Stimulated activated CD8-positive, alpha-beta memory T cell treated with anti-CD3 and anti-CD28 coated beads, Interleukin-12 subunit alpha, Interleukin-12 subunit beta, amount 100 ng/mL, for 24 hours (primary cell): ENCODE measurements around the gene MAP10.
"Not testable (repeated sequence)": the region's sequence is repeated elsewhere in the genome, so short reads cannot be mapped to it uniquely, and the experiment has no call there.

Source experiments
- DNase-seq: peaks from one replicate; pipeline ENCODE4 v3.0.0-alpha.2; 2020; ENCODE audit errors: extremely low read depth

MAP10 gene, protein sequence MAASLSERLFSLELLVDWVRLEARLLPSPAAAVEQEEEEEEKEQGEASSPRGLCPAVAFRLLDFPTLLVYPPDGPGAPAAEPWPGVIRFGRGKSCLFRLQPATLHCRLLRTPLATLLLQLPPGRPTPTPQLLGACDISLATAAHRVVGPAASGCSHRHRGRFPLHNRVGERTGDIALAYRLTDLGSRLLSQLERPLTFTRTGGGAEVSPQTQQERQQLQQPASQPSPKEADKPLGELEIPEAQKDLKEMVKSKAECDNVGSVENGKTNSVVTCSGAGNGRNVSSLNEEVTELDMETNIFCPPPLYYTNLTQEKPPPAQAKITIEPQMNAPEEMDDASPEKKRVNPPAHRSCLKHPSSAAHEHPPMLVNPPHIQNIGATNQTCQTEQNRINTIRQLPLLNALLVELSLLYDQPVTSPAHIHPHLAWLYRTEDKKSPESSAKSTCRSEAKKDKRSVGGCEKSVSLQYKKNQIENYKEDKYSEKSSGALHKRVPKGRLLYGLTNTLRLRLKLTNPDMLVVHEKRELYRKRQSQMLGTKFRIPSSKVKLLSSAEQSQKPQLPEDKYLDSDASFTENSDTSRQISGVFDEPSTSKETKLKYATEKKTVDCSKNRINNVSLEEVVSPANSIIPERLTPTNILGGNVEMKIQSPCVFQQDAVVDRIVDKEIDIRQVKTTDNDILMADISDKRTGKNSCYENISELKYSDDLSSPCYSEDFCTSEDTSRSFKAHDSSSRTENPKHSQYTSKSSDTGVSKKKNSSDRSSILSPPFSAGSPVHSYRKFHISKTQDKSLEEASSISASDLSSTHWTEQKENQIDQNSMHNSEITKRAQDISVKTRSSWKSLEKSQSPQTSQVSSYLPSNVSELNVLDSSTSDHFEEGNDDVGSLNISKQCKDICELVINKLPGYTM

DNA sequence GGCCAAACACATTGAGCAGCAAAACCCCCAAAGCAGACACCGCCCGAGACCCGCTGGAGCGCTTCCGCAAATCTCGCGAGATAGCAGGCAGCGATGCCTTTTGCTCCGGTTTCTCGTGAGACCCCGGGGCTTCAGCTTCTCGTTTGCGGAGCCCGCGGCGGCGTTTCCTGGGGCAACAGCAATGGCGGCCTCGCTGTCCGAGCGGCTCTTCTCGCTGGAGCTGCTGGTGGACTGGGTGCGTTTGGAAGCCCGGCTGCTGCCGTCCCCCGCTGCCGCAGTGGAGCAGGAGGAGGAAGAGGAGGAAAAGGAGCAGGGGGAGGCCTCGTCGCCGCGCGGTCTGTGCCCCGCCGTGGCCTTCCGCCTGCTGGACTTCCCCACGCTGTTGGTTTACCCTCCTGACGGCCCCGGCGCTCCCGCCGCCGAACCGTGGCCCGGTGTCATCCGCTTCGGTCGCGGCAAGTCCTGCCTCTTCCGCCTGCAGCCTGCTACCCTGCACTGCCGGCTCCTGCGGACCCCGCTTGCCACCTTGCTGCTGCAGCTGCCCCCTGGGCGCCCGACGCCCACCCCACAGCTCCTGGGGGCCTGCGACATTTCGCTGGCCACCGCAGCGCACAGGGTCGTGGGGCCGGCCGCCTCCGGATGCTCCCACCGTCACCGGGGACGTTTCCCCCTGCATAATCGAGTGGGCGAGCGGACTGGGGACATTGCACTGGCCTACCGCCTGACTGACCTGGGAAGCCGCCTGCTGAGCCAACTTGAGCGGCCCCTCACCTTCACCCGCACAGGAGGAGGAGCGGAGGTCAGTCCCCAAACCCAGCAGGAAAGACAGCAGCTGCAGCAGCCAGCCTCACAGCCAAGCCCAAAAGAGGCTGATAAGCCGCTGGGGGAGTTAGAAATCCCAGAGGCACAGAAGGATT is at the start of gene MAP10:
MAP10 (plus strand) TSS at position 148 of the 917 bp plus-strand sequence; CDS start at position 182, 34 bp downstream.
- DNase-seq: peak; percentile 47

DNA sequence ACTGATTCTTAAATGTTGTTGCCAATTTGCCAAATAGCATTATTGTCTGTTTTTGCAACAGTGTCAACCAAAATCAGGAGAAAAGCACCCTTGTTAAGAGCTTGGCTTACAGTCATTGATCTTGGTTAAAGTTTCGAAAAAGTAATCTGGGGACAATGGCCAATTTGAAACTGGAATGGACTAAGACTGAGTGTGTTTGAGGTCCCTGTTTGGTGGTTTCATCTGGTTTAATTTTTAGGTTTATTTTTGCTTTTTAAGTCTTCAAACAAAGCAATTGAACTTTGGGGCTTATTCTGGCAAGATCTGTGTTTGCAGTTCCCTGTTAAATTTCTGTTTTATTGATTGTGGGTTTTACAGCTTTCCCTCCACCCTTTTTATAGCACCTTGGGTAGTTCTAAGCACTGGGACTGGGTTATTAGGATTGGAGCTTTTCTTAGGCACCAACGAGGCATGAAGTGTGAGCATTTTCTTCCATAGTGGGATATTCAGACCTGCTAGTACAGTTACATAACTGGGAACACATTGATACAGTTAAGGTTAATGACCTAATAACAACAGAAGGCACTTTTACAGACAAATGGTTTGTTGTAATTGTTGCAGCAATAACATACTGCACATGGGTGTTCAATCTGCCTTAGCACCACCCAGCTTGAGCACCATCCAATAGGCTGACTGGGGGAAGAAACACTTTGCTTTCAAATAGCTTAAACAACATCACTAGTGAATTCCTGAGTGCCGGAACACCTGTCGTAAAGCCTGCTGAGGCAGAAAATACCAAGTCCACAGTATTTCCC is 40.6 kb upstream of the MAP10 start:
- DNase-seq: no peak

DNA sequence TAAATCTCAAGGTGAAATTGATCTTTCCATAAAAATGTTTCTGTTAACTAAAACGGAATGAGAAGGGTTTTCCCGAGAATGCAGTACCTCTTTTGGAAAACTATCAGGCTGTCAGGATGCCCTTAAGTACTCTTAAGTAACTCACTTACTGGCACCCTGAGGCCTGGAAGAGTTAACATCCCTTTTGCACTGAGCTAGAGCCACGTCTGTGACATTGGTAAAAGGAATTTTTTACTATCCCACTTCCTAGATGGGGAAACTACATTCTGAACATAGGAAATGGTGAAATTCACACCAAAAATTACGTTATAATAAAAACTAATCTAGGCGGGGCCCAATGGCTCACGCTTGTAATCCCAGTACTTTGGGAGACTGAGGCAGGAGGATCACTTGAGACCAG is 39.7 kb upstream of the MAP10 start:
- no peak for DNase-seq

DNA sequence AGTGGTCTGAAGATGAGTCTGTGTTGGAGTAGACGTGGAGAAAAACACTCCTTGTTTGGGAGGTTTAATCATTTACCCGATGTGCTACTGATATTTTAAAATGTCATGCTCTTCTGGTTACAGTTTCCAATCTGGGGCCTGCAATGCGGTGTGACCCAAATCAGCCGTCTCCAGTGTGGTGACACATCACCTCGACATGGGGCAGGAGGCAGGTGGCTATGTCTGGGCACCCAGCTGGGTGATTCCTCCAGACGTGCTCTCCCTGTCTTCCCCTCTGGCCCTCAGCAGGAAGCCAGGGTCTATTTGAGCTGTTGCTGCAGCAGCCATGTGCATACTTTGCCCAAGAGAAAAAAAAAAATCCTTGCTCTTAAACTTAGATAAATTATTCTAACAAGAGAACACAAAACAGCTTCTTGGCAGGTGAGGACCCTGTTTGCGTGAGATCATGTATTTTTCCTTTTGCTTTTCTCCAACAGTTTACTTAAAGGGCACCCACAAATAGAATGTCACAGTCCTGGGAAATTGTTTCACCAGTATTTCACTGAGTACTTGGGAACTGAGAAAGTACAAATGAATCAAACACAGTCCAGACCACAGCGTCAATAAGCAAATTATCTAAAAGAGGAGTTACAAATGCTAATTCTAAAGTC is 38.9 kb upstream of the MAP10 start:
- no peak for DNase-seq

DNA sequence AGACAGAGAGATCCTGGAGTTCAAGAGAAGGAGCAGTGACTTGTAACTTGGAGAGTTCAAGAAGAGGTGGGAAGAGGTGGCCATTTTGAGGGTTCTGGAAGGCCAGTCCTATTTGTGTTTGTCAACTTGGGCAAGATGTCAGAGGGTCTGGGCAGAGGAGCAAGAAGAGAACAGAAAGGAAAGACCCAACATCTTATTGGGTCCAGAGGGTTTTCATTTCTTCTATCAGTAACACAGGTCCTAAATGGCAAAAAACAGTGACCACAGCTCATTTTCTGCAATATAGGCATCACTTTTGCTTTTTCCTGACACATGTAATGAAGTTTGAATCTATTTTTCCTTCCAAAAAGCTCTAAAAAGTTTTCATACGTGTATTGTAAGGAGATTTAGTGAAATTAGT is 38.3 kb upstream of the MAP10 start:
- no peak for DNase-seq

DNA sequence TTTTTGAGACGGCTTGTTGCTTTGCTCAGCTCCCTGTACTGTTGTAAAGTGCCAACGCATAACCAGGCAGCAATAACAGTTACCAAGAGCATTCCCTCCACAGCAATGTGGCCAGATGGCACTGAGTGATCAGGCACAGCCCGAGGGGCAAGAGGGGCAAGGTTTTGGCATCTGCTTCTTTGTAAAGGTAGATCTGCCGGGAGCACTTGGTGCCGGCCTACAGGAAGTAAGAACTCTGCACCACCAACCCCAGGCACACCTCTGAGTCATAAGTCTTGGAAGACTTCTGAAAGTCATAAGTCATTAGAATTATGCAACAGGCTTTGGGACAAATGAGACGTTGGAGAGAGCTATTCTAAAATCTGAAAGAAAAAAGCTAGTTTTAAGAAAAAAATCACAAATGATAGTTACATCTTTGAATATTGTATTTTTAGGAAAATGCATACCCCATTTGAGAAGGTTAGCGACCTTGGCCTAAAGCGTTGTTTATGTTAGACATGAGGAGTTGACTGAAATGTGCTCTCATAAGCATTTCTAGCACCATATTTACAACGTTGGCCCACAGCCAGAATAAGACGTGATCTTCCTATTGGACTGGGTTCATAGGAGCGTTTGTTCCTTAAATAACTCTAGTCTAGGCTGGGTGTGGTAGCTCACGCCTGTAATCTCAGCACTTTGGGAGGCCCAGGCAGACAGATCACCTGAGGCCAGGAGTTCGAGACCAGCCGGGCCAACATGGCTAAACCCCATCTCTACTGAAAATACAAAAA is 37.7 kb upstream of the MAP10 start:
- no peak for DNase-seq

DNA sequence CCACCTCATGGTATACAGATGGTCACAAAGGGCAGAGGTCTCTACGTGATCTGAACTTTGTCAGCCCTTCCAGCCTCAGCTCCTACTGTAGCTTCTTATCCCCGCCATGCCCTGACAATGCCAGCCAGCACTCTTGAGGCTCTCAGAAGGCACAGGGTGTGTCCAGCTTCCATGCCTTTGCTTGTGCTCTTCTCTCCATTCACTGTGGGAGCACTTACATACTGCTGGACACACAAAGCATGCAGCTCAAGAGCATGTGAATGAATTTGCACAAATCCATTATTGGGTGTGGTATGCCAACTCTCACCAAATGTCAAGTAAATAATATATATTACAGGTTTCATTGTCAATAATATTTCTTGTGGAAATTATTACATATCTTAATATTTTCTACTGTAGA is 36.4 kb upstream of the MAP10 start:
- no peak for DNase-seq

DNA sequence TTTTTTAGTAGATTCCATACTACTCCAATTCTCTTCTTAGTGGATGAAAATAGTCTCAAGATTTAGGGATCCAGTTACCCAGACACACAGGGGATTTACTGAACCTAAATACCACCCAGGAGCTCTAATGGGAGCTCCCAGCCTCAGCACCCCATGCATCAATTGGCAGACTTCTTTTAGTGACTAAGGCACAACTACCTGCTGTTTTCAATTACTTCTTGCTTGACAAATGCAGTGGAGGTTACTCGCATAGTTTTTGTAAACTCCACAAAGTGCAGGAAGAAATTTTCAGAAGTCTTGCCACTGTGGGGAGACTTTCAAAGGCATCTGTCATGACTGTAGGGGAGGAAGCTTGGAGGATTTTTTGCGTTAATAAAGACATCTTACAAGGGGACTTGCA is 35.5 kb upstream of the MAP10 start:
- DNase-seq: no peak

DNA sequence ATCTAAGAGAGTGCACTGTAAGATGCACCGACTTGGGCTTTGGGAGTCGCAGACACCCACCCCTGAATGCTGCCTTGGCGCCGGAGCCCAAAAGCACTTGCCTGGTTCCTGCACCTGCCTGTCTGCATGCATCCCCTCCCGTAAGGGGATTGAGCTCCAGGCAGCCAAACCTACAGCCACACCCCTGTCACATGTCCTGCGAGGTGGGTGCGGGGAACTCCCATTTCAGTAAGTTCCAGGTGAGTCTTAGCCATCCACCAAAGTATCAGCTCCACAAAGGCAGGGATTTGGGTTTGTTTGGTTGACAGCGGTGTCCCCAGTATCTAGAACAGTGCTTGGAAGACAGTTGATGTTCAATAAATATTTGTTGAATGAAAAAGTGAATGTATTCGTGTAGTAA is 31.5 kb upstream of the MAP10 start:
- no peak for DNase-seq

DNA sequence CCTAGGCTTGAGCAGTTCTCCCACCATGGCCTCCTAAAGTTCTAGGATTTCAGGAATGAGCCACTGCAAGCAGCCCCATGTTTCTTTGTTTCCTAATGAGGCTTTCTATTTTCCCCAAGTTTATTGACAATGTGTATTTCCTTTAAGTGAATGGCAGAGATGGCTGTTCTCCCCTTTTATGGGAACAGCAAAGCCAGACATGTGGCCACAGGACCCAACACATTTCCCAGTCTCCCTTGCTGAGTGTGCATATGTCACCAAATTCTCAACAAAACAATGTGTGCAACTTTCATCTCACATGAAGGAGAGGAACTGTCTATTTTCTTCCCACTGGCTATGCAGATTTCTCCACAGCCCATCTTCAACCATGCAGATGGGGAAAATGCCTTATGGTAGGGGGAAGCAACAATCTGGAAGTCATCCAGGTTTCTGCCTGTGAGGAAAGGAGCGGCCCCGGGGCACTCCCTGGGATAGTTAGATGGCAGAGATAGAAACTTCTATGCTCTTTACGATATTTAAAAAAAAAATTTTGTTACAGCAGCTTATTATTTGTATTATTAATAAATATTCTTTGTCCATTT is 28.6 kb upstream of the MAP10 start:
- DNase-seq: no peak

DNA sequence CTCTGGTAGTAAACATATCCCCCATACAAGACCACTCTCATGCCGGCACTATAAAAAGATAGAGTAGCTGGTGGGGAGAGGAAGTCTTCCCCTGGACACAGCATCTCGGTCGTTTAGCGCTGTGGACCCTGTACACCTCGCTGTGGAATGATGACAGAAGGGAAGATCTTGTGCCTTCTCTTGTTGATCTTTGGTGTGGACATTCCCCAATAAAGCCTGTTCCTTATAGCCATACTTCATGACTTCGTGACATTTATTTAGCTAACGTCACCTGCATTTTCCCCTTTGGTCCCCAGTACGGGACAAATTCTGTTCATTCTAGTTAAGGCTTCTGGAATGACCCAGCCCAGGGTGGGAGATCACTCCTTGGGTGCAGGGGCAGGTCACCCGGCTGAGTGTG is 24.9 kb upstream of the MAP10 start:
- no peak for DNase-seq

DNA sequence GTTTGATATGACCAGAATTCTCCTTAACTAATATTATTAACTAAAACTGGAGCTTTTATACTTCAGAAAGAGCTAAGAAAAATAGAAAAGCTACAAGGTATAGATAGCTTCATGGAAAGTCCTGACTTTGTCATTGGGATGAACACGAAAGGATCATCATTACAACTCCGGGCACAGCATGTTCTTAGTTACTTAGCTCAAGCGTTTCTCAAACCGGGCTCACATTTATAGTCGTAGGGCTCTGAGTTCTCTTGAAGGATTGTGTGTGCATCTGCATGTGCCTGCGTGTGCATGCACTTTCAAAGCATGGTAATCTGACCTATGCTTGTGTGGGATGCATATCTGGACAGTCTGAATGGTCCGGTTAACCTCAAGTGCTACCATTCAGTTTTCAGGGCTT is 20.4 kb upstream of the MAP10 start:
- DNase-seq: no peak

DNA sequence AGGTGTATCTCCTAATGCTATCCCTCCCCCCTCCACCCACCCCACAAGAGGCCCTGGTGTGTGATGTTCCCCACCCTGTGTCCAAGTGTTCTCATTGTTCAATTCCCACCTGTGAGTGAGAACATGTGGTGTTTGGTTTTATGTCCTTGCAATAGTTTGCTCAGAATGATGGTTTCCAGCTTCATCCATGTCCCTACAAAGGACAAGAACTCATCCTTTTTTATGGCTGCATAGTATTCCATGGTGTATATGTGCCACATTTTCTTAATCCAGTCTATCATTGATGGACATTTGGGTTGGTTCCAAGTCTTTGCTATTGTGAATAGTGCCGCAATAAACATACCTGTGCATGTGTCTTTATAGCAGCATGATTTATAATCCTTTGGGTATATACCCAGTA is 19.6 kb upstream of the MAP10 start:
- DNase-seq: not testable (repeated sequence)

DNA sequence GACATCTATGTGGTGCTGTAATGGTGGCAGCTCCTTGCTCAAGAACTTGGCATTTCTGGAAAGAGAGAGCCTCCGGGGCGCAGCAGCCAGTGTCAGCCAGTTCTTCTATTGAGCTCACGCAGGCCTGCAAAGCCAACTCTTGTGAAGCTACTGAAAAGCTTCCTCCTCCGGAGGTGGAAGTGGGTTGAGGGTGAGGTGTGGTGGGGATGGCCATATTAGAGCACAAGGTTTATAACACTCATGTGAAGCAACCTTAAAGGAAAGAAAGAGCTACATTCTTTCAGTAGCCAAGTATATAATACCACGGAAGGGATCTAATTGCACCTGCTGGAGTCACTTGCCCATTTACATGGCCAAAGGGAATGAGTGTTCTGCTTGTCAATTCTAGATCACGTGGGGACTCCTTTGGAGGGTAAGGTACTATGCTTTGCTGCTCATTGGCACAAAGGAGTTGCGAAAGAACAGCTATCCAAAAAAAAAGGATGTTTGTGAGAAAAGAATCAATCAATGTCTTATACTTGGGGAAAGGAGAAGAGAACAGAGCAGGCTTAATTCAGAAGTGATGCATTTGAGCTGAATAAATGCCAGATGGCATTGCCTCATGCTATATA is 18.3 kb upstream of the MAP10 start:
- no peak for DNase-seq

DNA sequence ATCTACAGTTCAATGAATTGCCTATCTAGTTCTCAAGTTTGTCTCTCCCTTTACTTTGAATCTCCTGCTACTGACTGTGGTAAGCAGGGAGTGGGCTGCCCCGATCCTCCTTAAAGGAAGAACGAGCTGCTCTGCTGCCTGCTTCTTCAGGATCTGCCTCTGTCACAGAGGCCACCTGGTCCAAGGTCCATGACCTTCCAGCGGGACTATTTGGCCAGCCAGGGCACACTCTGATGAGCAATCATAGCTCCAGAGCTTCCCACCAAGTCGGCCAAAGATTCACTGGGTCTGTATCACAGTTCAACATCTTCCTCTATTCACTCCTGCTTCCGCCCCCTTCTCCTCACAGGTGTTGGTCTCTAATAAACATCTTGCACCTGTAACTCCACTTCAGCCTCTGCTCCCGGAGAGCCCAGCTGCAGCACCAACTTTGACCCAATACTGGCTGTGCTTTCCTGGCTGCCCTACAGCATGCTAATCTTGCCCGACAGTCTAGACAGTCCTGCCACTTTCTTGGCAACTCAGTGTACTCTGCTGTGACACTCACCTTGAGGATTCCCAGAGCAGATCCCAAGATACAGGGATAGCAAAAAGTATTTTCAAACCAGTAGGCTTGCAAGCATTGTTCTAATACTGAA is 16.9 kb upstream of the MAP10 start:
- DNase-seq: no peak

DNA sequence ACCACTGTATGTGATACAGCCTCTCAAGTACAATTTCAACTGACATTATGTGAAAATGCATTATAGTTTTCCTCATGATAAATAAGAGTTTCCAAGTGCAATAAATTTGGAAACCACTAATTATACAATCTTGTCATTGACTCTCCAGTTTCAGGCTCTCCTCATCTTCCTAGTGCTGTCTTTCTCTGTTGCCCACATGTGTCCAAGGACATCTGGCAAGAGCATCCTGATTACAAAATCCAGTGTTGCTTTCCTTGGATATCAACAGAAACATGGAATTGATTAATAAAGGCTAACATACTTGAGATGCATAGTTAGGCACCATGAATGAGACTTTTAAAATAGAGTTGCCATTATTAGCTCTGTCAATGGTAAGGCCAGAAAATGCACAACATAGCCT is 15.6 kb upstream of the MAP10 start:
- no peak for DNase-seq

DNA sequence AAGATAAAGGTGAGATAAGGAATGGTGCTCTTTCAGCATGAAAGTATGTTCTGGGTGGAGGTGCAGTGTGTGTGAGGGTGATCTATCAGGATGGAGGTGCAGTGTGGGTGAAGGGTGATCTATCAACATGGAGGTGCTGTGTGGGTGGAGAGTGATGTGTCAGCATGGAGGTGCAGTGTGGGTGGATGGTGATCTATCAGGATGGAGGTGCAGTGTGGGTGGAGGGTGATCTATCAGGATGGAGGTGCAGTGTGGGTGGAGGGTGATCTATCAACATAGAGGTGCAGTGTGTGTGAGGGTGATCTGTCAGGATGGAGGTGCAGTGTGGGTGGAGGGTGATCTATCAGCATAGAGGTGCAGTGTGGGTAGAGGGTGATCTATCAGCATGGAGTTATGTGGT is 12.3 kb upstream of the MAP10 start:
- no peak for DNase-seq

DNA sequence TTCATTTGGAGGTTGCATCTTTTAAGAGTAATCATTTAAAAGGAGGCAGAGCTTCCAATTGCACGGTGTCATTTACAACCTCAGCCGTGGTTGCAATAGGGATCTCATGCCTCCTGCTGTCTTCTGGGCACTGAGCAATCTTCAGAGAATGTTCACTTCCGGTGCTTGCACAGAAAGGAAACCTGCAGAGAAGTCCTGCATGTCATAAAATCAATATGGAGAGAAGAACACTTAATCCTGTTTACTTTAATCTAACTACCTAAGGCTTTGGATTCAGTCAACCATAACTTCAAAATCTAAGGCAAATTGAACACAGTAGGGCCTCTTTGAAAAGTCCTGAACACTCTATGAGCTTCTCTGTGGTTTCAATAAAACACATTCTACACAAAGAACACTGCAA is 11.3 kb upstream of the MAP10 start:
- DNase-seq: no peak
